Karpas-422 (cell line): ENCODE results near the gene GNS. TPM values are rescaled to one million over a fixed set of nuclear protein-coding genes. Genes with fewer than 3 reads are reported as not detected.

Experiments used
- DNase-seq: peaks from one replicate; pipeline ENCODE4 v3.0.0-alpha.2; 2015
- H2AFZ ChIP-seq: fragments of 200-600 bp; sonication (generic); 2 replicates; pipeline ENCODE4 v1.6.1; 2014; ENCODE audit warnings: antibody characterized with exemption, low read length, mixed read lengths
- H3K27ac ChIP-seq: fragments of 200-600 bp; sonication (generic); 2 replicates; pipeline ENCODE4 v1.5.1; 2014; ENCODE audit warnings: mild to moderate bottlenecking, low read length, moderate library complexity
- H3K27me3 ChIP-seq: fragments of 200-600 bp; sonication (generic); 2 replicates; pipeline ENCODE4 v1.6.1; 2014; ENCODE audit warnings: low read length, mixed read lengths
- H3K36me3 ChIP-seq: fragments of 200-600 bp; sonication (generic); 2 replicates; pipeline ENCODE4 v1.6.1; 2014; ENCODE audit warnings: low read length, mixed read lengths; ENCODE audit not compliant: insufficient read depth
- H3K4me1 ChIP-seq: fragments of 200-600 bp; sonication (generic); 2 replicates; pipeline ENCODE4 v1.6.1; 2014; ENCODE audit warnings: mild to moderate bottlenecking, low read length, mixed read lengths
- H3K4me2 ChIP-seq: fragments of 200-600 bp; sonication (generic); 2 replicates; pipeline ENCODE4 v1.6.1; 2014; ENCODE audit warnings: low read length, low read depth, mild to moderate bottlenecking; ENCODE audit not compliant: poor library complexity, severe bottlenecking
- H3K4me3 ChIP-seq: fragments of 200-600 bp; sonication (generic); 2 replicates; pipeline ENCODE4 v1.5.1; 2014; ENCODE audit warnings: mild to moderate bottlenecking, antibody characterized with exemption, low read length, mixed read lengths
- H3K79me2 ChIP-seq: fragments of 200-600 bp; sonication (generic); 2 replicates; pipeline ENCODE4 v1.6.1; 2014; ENCODE audit warnings: mild to moderate bottlenecking, low read length, mixed read lengths
- H3K9ac ChIP-seq: fragments of 200-600 bp; sonication (generic); 2 replicates; pipeline ENCODE4 v1.6.0; 2014; ENCODE audit warnings: low read length
- H3K9me2 ChIP-seq: fragments of 200-600 bp; sonication (generic), shearing (Covaris generic); replicated peaks from 2 replicates; pipeline ENCODE4 v1.6.0; 2014; ENCODE audit warnings: mild to moderate bottlenecking, low read length, moderate library complexity; ENCODE audit not compliant: insufficient read depth
- H3K9me3 ChIP-seq: fragments of 300-700, 200-600 bp; sonication (generic); 2 replicates; pipeline ENCODE4 v1.6.1; 2014; ENCODE audit warnings: low read length, mixed read lengths
- H4K20me1 ChIP-seq: fragments of 200-600 bp; sonication (generic); 2 replicates; pipeline ENCODE4 v1.6.1; 2014; ENCODE audit warnings: mild to moderate bottlenecking, antibody characterized with exemption, low read length, low read depth; ENCODE audit not compliant: insufficient read depth
- total RNA-seq: library from RNA; depleted of rRNA; stranded (reverse); fragments of >200 nt; shearing (Covaris generic); gene quantifications from 2 replicates; pipeline ENCODE4 v1.2.3, GENCODE V29; 2014; ENCODE audit warnings: low replicate concordance

Gene GNS
- total RNA-seq, 1 experiment from 2014 or later = 49.5 TPM

DNA sequence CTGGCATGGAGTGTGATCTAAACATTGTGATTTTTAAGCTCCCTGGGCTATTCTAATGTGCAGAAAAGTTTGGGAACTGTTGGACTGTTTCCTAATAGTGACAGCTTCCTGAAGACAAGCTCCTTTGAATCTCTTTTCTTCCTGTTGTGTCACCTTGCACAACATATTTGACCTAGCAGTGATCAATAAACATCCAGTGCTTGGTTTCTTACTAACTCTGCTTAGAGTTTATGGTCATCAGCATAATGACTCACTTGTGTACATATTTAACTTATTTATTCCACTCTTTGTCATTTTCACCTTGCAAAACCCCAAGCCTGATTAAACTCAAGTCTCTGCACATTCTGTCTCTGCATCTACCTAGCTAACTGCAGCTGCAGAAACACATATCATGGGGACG is 38.0 kb upstream of the GNS start:
- Histone ChIP-seq H3K9me2 (no peaks in the 10 kb centered on the region), H3K36me3 (no peaks in the 10 kb centered on the region), H3K79me2 (no peaks in the 10 kb centered on the region), H4K20me1 (no peaks in the 10 kb centered on the region), H3K9ac (no peak overlapping the region), H3K4me3 (no peak overlapping the region), H3K27ac (no peak overlapping the region), H2AFZ (no peak overlapping the region), H3K27me3 (no peaks in the 10 kb centered on the region), H3K4me2 (no peak overlapping the region), H3K9me3 (no peaks in the 10 kb centered on the region), H3K4me1 (no peaks in the 10 kb centered on the region)
- no peak for DNase-seq

DNA sequence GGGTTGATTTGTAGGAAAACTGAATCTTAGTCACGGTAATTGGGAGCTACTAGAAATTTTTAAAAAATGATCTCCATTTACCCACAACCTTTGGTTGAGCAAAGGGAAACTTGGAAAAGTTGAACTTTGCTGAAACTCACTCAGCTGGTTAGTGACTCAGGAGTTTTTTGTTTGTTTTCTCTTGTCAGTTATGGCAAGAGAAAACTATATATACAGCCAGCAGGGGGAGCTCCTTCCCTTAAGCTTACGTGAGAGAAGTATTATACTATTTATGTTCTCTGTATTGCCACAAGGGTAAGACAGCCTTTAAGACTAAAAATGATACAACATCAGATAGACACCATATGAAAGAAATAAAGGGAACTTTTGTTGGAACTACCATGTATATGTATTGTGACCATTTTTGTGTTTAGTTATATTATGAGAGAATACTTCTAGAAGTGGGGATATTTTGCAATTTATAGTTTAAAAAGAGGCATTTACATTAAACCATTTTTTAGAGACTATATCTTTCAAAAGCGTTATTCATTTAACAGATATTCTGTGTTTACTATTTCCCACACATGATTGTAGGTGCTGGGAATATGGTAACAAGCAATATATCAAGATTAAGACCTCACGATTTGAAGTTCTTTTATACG is 37.1 kb upstream of the GNS start:
- Histone ChIP-seq H2AFZ (no peak overlapping the region), H3K9me2 (no peaks in the 10 kb centered on the region), H3K4me2 (no peak overlapping the region), H3K4me1 (no peaks in the 10 kb centered on the region), H3K9ac (no peak overlapping the region), H3K9me3 (no peaks in the 10 kb centered on the region), H3K79me2 (no peaks in the 10 kb centered on the region), H3K27ac (no peak overlapping the region), H3K36me3 (no peaks in the 10 kb centered on the region), H4K20me1 (no peaks in the 10 kb centered on the region), H3K27me3 (no peaks in the 10 kb centered on the region), H3K4me3 (no peak overlapping the region)
- peak; percentile 93 for DNase-seq

DNA sequence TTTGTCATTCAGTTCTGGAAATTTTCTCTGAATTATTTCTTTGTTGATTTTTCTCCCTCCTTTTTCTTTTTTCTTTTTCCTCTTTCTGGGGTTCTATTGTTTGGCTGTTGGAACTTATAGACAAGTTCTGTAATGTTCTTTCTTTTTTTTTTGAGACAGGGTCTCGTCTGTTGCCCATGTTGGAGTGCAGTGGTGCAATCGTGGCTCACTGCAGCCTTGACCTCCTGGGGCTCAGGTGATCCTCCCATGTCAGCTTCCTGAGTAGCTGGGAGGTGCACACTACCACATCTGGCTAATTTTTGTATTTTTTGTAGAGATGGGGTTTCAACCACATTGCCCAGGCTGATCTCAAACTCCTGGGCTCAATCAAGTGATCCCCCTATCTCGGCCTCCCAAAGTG is 35.1 kb upstream of the GNS start:
- Histone ChIP-seq H3K79me2 (no peaks in the 10 kb centered on the region), H3K27ac (no peak overlapping the region), H3K36me3 (no peaks in the 10 kb centered on the region), H3K27me3 (no peaks in the 10 kb centered on the region), H2AFZ (no peak overlapping the region), H3K9me2 (no peaks in the 10 kb centered on the region), H4K20me1 (no peaks in the 10 kb centered on the region), H3K9ac (no peak overlapping the region), H3K4me3 (no peak overlapping the region), H3K4me2 (no peak overlapping the region), H3K4me1 (no peaks in the 10 kb centered on the region), H3K9me3 (no peaks in the 10 kb centered on the region)
- no peak for DNase-seq

DNA sequence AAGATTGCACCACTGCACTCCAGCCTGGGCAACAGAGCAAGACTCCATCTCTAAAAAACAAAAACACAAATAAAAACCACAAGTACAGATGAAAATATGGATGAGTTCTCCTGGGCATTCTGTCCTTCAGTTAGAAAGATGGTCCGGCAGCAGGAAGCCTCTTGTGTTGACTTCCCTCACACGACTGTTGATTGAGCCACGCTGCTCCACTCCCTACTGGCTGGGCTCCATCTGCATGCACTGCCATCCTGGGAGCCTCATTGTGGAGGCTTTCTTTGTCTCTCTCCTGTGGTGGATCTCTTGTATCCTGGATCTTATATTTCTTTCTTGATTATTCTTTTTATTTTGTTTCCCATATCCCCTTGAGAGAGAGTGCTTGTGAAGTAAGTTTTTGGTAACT is 34.4 kb upstream of the GNS start:
- H2AFZ ChIP-seq = no peak overlapping the region
- no peak overlapping the region for H3K4me2 ChIP-seq
- no peaks in the 10 kb centered on the region for H3K79me2 ChIP-seq
- H4K20me1 ChIP-seq = no peaks in the 10 kb centered on the region
- no peaks in the 10 kb centered on the region for H3K4me1 ChIP-seq
- H3K27ac ChIP-seq = no peak overlapping the region
- no peaks in the 10 kb centered on the region for H3K9me3 ChIP-seq
- H3K4me3 ChIP-seq = no peak overlapping the region
- no peaks in the 10 kb centered on the region for H3K36me3 ChIP-seq
- no peaks in the 10 kb centered on the region for H3K27me3 ChIP-seq
- no peak overlapping the region for H3K9ac ChIP-seq
- no peaks in the 10 kb centered on the region for H3K9me2 ChIP-seq
- DNase-seq = no peak

DNA sequence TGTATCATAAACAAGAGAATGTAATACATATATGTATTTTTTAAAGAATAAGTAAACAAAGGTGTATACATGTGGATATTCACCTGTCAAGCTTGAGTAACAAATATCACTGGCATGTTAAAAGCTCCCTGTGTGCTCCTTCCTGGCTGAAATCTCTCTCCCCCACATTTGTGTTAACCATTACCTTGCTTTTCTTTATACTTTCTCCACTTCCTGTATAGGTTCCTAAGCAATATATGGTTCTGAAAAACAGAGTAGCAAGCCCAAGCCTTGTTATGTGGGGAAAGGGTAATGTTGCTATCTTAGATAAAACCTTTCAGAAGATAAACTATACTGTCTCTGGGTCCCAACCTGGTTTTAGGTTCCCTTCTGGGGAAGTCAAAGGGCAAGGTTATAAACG is 32.9 kb upstream of the GNS start:
- no peak overlapping the region for H3K27ac ChIP-seq
- H3K9ac ChIP-seq = no peak overlapping the region
- H3K4me3 ChIP-seq = no peak overlapping the region
- H3K4me2 ChIP-seq = no peak overlapping the region
- H3K9me2 ChIP-seq = no peaks in the 10 kb centered on the region
- no peaks in the 10 kb centered on the region for H3K9me3 ChIP-seq
- no peak for DNase-seq
- no peaks in the 10 kb centered on the region for H3K27me3 ChIP-seq
- no peaks in the 10 kb centered on the region for H4K20me1 ChIP-seq
- no peak overlapping the region for H2AFZ ChIP-seq
- H3K36me3 ChIP-seq = no peaks in the 10 kb centered on the region
- H3K79me2 ChIP-seq = no peaks in the 10 kb centered on the region
- no peaks in the 10 kb centered on the region for H3K4me1 ChIP-seq

DNA sequence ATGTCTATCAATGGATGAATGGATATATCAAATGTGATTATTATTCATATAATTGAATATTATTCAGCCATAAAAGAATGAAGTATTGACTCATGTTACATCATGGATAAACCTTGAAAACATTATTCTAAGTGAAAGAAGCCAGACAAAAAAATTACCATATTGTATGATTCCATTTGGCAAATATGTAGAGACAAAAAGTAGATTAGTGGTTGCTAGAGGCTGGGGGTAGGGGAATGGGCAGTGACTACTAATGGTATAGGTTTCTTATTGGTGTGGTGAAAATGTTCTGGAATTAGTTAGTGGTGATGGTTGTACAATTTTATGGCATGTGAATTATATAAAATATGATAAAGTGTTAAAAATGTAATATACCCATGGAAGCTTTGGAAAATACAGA is 31.8 kb upstream of the GNS start:
- no peak overlapping the region for H3K4me3 ChIP-seq
- H3K27me3 ChIP-seq = no peaks in the 10 kb centered on the region
- no peaks in the 10 kb centered on the region for H3K79me2 ChIP-seq
- no peaks in the 10 kb centered on the region for H3K9me2 ChIP-seq
- no peak overlapping the region for H3K9ac ChIP-seq
- no peak overlapping the region for H3K27ac ChIP-seq
- H3K4me1 ChIP-seq = no peaks in the 10 kb centered on the region
- H3K9me3 ChIP-seq = no peaks in the 10 kb centered on the region
- no peak overlapping the region for H3K4me2 ChIP-seq
- no peaks in the 10 kb centered on the region for H4K20me1 ChIP-seq
- no peak overlapping the region for H2AFZ ChIP-seq
- H3K36me3 ChIP-seq = no peaks in the 10 kb centered on the region
- no peak for DNase-seq

DNA sequence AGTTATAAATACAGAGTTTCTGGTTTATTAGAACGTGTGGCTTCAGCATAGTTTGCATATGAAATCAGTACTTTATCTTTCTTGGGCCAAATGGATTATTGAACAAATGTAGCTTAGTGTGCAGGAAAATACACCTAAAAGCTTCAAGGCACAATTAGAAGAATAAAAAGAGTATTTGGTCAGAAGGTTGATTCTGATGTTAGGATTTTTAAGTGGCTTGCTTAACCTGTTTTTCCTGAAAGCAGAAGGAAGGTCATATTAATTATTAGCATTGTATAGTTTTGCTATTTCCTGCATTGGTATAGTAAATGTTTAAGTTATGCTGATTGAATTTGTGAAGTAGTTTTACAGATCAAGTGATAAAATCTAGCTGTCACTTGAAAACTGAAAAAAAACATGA is 31.0 kb upstream of the GNS start:
- H3K9me3 ChIP-seq = no peaks in the 10 kb centered on the region
- H3K9ac ChIP-seq = no peak overlapping the region
- no peaks in the 10 kb centered on the region for H3K79me2 ChIP-seq
- no peaks in the 10 kb centered on the region for H3K27me3 ChIP-seq
- H3K9me2 ChIP-seq = no peaks in the 10 kb centered on the region
- no peaks in the 10 kb centered on the region for H3K36me3 ChIP-seq
- no peaks in the 10 kb centered on the region for H4K20me1 ChIP-seq
- no peak overlapping the region for H3K4me3 ChIP-seq
- H3K4me2 ChIP-seq = no peak overlapping the region
- DNase-seq = no peak
- no peak overlapping the region for H2AFZ ChIP-seq
- H3K27ac ChIP-seq = no peak overlapping the region
- no peaks in the 10 kb centered on the region for H3K4me1 ChIP-seq

DNA sequence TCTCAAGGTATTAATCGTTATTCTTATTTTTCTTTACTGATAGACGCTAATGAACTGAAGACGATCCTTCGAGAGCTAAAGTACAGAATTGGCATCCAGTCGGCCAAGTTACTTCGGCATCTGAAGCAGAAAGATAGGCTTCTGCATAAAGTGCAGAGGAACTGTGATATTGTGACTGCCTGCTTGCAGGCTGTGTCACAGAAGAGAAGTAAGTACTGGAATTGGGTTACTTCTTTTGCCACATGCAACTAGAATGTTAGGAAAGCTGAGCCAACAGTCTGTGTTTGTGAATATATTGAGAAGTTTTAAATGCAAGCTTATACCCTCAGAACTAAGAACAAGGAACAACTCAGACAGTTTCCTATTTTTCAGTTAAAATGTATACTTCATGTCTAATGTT is 26.6 kb upstream of the GNS start:
- Histone ChIP-seq H3K9me3 (no peaks in the 10 kb centered on the region), H3K79me2 (no peaks in the 10 kb centered on the region), H3K9ac (no peak overlapping the region), H3K27ac (no peak overlapping the region), H3K27me3 (no peaks in the 10 kb centered on the region), H3K4me3 (no peak overlapping the region), H3K4me2 (no peak overlapping the region), H3K9me2 (no peaks in the 10 kb centered on the region), H4K20me1 (no peaks in the 10 kb centered on the region), H2AFZ (no peak overlapping the region), H3K4me1 (peaks cover 5% of the 10 kb centered on the region; the same call in 1 of the 2 replicates), H3K36me3 (no peaks in the 10 kb centered on the region)
- no peak for DNase-seq
